K562 (cell line): ENCODE data around the gene INPP5D. TPM values are rescaled to one million over a fixed set of nuclear protein-coding genes. Genes with fewer than 3 reads are reported as not detected.

Source experiments
- CHD7 ChIP-seq: fragments of 200-600 bp; sonication (generic); IDR thresholded peaks from one replicate; pipeline ENCODE4 v1.6.1; 2012; ENCODE audit warnings: mild to moderate bottlenecking, low read depth, low read length, inconsistent platforms
- COPS2 ChIP-seq: fragments of 450-650 bp; conservative IDR thresholded peaks from 2 replicates; pipeline ENCODE4 v1.6.1; 2016; ENCODE audit warnings: mild to moderate bottlenecking, moderate library complexity
- DEAF1 ChIP-seq: fragments of 450-650 bp; formaldehyde crosslinking; IDR thresholded peaks from 2 replicates; pipeline ENCODE4 v1.4.0; 2020; ENCODE audit warnings: mild to moderate bottlenecking, moderate library complexity
- FOXA1 ChIP-seq: fragments of 450-650 bp; IDR thresholded peaks from 2 replicates; pipeline ENCODE4 v1.6.1; 2016; ENCODE audit warnings: mild to moderate bottlenecking, borderline replicate concordance
- HNRNPLL ChIP-seq: fragments of 200-400 bp; formaldehyde crosslinking; IDR thresholded peaks from 2 replicates; pipeline ENCODE4 v1.6.1; 2017; ENCODE audit warnings: low read length, low read depth, mild to moderate bottlenecking; ENCODE audit not compliant: poor library complexity, severe bottlenecking
- HOXB6 ChIP-seq: fragments of 250-450 bp; sonication (Bioruptor Pico); IDR thresholded peaks from 2 replicates; pipeline ENCODE4 v1.5.1; 2022; ENCODE audit warnings: mild to moderate bottlenecking, borderline replicate concordance
- JUND ChIP-seq, 2 experiments: IDR thresholded peaks; 2 replicates in 1 of 2; 3 replicates in 1 of 2; pipeline ENCODE4 v1.6.1; 2011; ENCODE audit warnings: borderline replicate concordance in 2 of 2, low read depth in 2 of 2, low read length in 2 of 2, improper control_type of control experiment in 1 of 2, missing biosample characterization in 1 of 2, missing genetic modification characterization in 1 of 2, missing genetic modification reagents in 1 of 2
- KAT2B ChIP-seq: IDR thresholded peaks from one replicate; pipeline ENCODE4 v1.6.1; 2012; ENCODE audit warnings: low read depth, mild to moderate bottlenecking, control low read depth, inconsistent platforms, low read length, moderate library complexity
- KDM4B ChIP-seq, 2 experiments: fragments of 450-650 bp in 1 of 2; sonication (generic) in 1 of 2; IDR thresholded peaks; 2 replicates each; pipeline ENCODE4 v1.6.1; 2016 to 2017; ENCODE audit warnings: borderline replicate concordance in 2 of 2, antibody characterized with exemption in 1 of 2, low read depth in 1 of 2, mild to moderate bottlenecking in 1 of 2
- NR2C2 ChIP-seq, 2 experiments: fragments of 200-800 bp in 1 of 2; sonication (Bioruptor generic) in 1 of 2; sonication (generic) in 1 of 2; formaldehyde crosslinking in 1 of 2; IDR thresholded peaks; 2 replicates each; pipeline versions ENCODE4 v1.6.1 to v1.8.0; 2016 to 2022; ENCODE audit warnings: mild to moderate bottlenecking in 1 of 2, missing compliant biosample characterization in 1 of 2, missing genetic modification characterization in 1 of 2, missing genetic modification reagents in 1 of 2
- ZNF3 ChIP-seq: fragments of 250-450 bp; sonication (Bioruptor Pico); IDR thresholded peaks from 2 replicates; pipeline ENCODE4 v1.5.0; 2021; ENCODE audit warnings: mild to moderate bottlenecking, moderate library complexity
- ZNF431 ChIP-seq: sonication (generic); formaldehyde crosslinking; IDR thresholded peaks from 2 replicates; pipeline ENCODE4 v1.8.0; 2022; ENCODE audit warnings: mild to moderate bottlenecking, missing genetic modification reagents
- polyA plus RNA-seq, 8 experiments: library from polyadenylated mRNA; depleted of rRNA in 4 of 8; stranded (reverse) in 5 of 8; unstranded in 3 of 8; fragments of >200 nt; fragmentation: Nextera tagmentation in 2 of 8; fragmentation: Illumina TruSeq in 1 of 8; extraction: Ambion mirVana in 2 of 8; extraction: Trizol in 1 of 8; gene quantifications; 2 replicates each; pipeline versions ENCODE4 v1.2.1 to v1.2.3, GENCODE V29; 2011 to 2014; ENCODE audit warnings: inconsistent platforms in 1 of 8, missing spikeins in 1 of 8
- total RNA-seq, 7 experiments: library from RNA; depleted of rRNA in 6 of 7; stranded (reverse); fragments of >200 nt in 6 of 7; fragmentation: Illumina TruSeq in 2 of 7; extraction: Trizol in 2 of 7; gene quantifications; 2 replicates each; pipeline versions ENCODE4 v1.2.1 to v1.2.3, GENCODE V29; 2011 to 2021; ENCODE audit warnings: low replicate concordance in 1 of 7

Gene INPP5D
- total and polyA plus RNA-seq, 9 of the 15 experiments (the other 6 are each of a cell fraction or from before 2014, with no cell fraction given) = 0.55 to 6.2 (median 2.2) TPM

- TF ChIP-seq DEAF1 (CRISPR knock-in tag) (no peak), HNRNPLL (no peak), COPS2 (no peak), KDM4B (IDR thresholded peaks at IDR 0.05; ENCODE audit: borderline replicate concordance in 2 of 2, low read depth in 1 of 2) (no peak), JUND (IDR thresholded peaks at IDR 0.05; ENCODE audit: borderline replicate concordance, low read depth, low read length) (peak; percentile 89), JUND (tag; IDR thresholded peaks at IDR 0.05; ENCODE audit: borderline replicate concordance, low read depth, low read length) (peak; percentile 89; the same call in 2 of the 3 replicates), NR2C2 (CRISPR knock-in tag; IDR thresholded peaks at IDR 0.05) (no peak), NR2C2 (tag; IDR thresholded peaks at IDR 0.05) (no peak), ZNF3 (no peak), KAT2B (no peak), FOXA1 (no peak), CHD7 (no peak), ZNF431 (no peak), HOXB6 (no peak)
Observed at GRCh38 chr2:233091595-233092375, 31.6 kb downstream of the INPP5D start (continued).
